H1 (cell line): ENCODE data around the gene NUDT1. TPM values are rescaled to one million over a fixed set of nuclear protein-coding genes. Genes with fewer than 3 reads are reported as not detected.

Experiments
- CTCF ChIA-PET: fragments of 300-600 bp; sonication (Branson Sonifier 250); formaldehyde crosslinking; loops from one replicate; lab custom pipeline; 2021; ENCODE audit not compliant: partially characterized antibody; lab: Charles Lee
- POLR2A ChIA-PET: fragments of 300-600 bp; sonication (Branson Sonifier 250); formaldehyde crosslinking; loops from one replicate; lab custom pipeline; 2021; ENCODE audit warnings: inconsistent platforms; ENCODE audit not compliant: partially characterized antibody; lab: Charles Lee
- DNase-seq, 2 experiments: peaks; one replicate each; pipeline versions ENCODE4 v3.0.0 to v3.0.0-alpha.2; 2010 to 2022; ENCODE audit warnings: low spot score in 2 of 2, low read depth in 1 of 2, mixed read lengths in 1 of 2
- FAIRE-seq: peaks from 2 replicates; lab custom pipeline; 2011; peaks lifted over from hg19 to GRCh38; lab: Jason Lieb, UNC
- H2AFZ ChIP-seq: 2 replicates; pipeline ENCODE4 v1.8.1; 2012; ENCODE audit warnings: low read length, inconsistent platforms
- H2AK5ac ChIP-seq: 2 replicates; pipeline ENCODE4 v1.6.1; 2013; ENCODE audit warnings: low read depth, low read length
- H2BK120ac ChIP-seq: replicated peaks from 2 replicates; pipeline ENCODE3; 2013; ENCODE audit warnings: low read depth, low read length, inconsistent platforms
- H2BK12ac ChIP-seq: 2 replicates; pipeline ENCODE4 v1.6.1; 2013; ENCODE audit warnings: low read depth, low read length
- H2BK15ac ChIP-seq: 2 replicates; pipeline ENCODE4 v1.6.1; 2013; ENCODE audit warnings: low read length
- H2BK20ac ChIP-seq: 2 replicates; pipeline ENCODE4 v1.6.1; 2013; ENCODE audit warnings: low read length
- H2BK5ac ChIP-seq: 2 replicates; pipeline ENCODE4 v1.6.1; 2013; ENCODE audit warnings: low read depth, low read length
- H3K14ac ChIP-seq: 2 replicates; pipeline ENCODE4 v1.6.1; 2013; ENCODE audit warnings: inconsistent platforms; ENCODE audit not compliant: insufficient read length
- H3K18ac ChIP-seq: 2 replicates; pipeline ENCODE4 v1.6.1; 2013; ENCODE audit warnings: low read length; ENCODE audit errors: extremely low read depth
- H3K23ac ChIP-seq: 2 replicates; pipeline ENCODE4 v1.6.1; 2013; ENCODE audit warnings: inconsistent platforms; ENCODE audit not compliant: insufficient read length
- H3K23me2 ChIP-seq: 2 replicates; pipeline ENCODE4 v1.6.1; 2013; ENCODE audit warnings: low read depth, low read length
- H3K27ac ChIP-seq: 2 replicates; pipeline ENCODE4 v1.6.1; 2011; ENCODE audit warnings: low read depth, low read length, inconsistent platforms
- H3K27me3 ChIP-seq, 4 experiments: replicated peaks in 1 of 4; 1 replicate in 1 of 4; 2 replicates in 3 of 4; pipeline versions ENCODE4 v1.6.1 to v1.8.1; 2011 to 2013; ENCODE audit warnings: low read length in 3 of 4, mild to moderate bottlenecking in 3 of 4, inconsistent platforms in 2 of 4, mixed read lengths in 2 of 4, moderate library complexity in 1 of 4; ENCODE audit not compliant: control insufficient read depth in 3 of 4, insufficient read depth in 3 of 4; ENCODE audit errors: extremely low read depth in 1 of 4
- H3K36me3 ChIP-seq, 4 experiments: 2 replicates each; pipeline versions ENCODE4 v1.6.1 to v1.8.1; 2011 to 2013; ENCODE audit warnings: mild to moderate bottlenecking in 4 of 4, low read length in 3 of 4, moderate library complexity in 2 of 4, control low read depth in 1 of 4, inconsistent platforms in 1 of 4; ENCODE audit not compliant: insufficient read depth in 4 of 4, control insufficient read depth in 2 of 4
- H3K4ac ChIP-seq: replicated peaks from 2 replicates; pipeline ENCODE3; 2013; ENCODE audit warnings: low read length, low read depth, mixed read lengths, inconsistent platforms; ENCODE audit not compliant: insufficient read length
- H3K4me1 ChIP-seq, 4 experiments: replicated peaks in 1 of 4; 1 replicate in 1 of 4; 2 replicates in 3 of 4; pipeline versions ENCODE4 v1.6.1 to v1.8.1; 2011 to 2013; ENCODE audit warnings: low read length in 3 of 4, inconsistent platforms in 2 of 4, mixed read lengths in 1 of 4; ENCODE audit not compliant: insufficient read depth in 4 of 4, control insufficient read depth in 3 of 4
- H3K4me2 ChIP-seq, 2 experiments: 2 replicates each; pipeline versions ENCODE4 v1.6.1 to v1.8.1; 2011 to 2013; ENCODE audit warnings: low read depth in 2 of 2, low read length in 2 of 2, control low read depth in 1 of 2, inconsistent platforms in 1 of 2, mild to moderate bottlenecking in 1 of 2; ENCODE audit not compliant: insufficient read depth in 1 of 2
- H3K4me3 ChIP-seq, 4 experiments: fragments of 200-600, 300-600 bp in 1 of 4; sonication (generic), shearing (Covaris generic), sonication (Bioruptor Twin) in 1 of 4; 2 replicates each; pipeline versions ENCODE4 v1.5.1 to v1.8.1; 2011 to 2016; ENCODE audit warnings: low read length in 4 of 4, low read depth in 3 of 4, control low read depth in 2 of 4, inconsistent platforms in 2 of 4, mild to moderate bottlenecking in 2 of 4, mixed read lengths in 1 of 4, moderate library complexity in 1 of 4; ENCODE audit not compliant: insufficient read depth in 2 of 4; ENCODE audit errors: extremely low read depth in 1 of 4
- H3K56ac ChIP-seq: replicated peaks from 2 replicates; pipeline ENCODE3; 2013; ENCODE audit warnings: low read depth, mild to moderate bottlenecking, mixed read lengths, low read length, inconsistent platforms; ENCODE audit not compliant: insufficient read length
- H3K79me1 ChIP-seq: 2 replicates; pipeline ENCODE4 v1.6.1; 2013; ENCODE audit warnings: low read depth, low read length, control low read depth
- H3K79me2 ChIP-seq, 2 experiments: 2 replicates each; pipeline versions ENCODE4 v1.6.1 to v1.8.1; 2012 to 2013; ENCODE audit warnings: low read length in 2 of 2, mild to moderate bottlenecking in 2 of 2, inconsistent platforms in 1 of 2; ENCODE audit not compliant: insufficient read depth in 2 of 2, control insufficient read depth in 1 of 2
- H3K9ac ChIP-seq, 4 experiments: replicated peaks in 1 of 4; 1 replicate in 1 of 4; 2 replicates in 3 of 4; pipeline versions ENCODE4 v1.6.1 to v1.8.1; 2011 to 2013; ENCODE audit warnings: low read depth in 3 of 4, low read length in 3 of 4, control low read depth in 2 of 4, mild to moderate bottlenecking in 2 of 4, moderate library complexity in 2 of 4, inconsistent platforms in 1 of 4; ENCODE audit errors: extremely low read depth in 1 of 4
- H3K9me3 ChIP-seq, 2 experiments: 2 replicates each; pipeline versions ENCODE4 v1.6.1 to v1.8.1; 2012 to 2013; ENCODE audit warnings: mild to moderate bottlenecking in 2 of 2, moderate library complexity in 2 of 2, control low read depth in 1 of 2, inconsistent platforms in 1 of 2, low read depth in 1 of 2, low read length in 1 of 2, mixed read lengths in 1 of 2; ENCODE audit not compliant: insufficient read depth in 2 of 2
- H4K20me1 ChIP-seq, 2 experiments: replicated peaks in 1 of 2; 2 replicates each; pipeline versions ENCODE3 to v1.8.1; 2011 to 2013; ENCODE audit warnings: inconsistent platforms in 2 of 2, low read length in 2 of 2, mild to moderate bottlenecking in 1 of 2; ENCODE audit not compliant: insufficient read depth in 2 of 2, control insufficient read depth in 1 of 2
- H4K5ac ChIP-seq: 2 replicates; pipeline ENCODE4 v1.6.1; 2013; ENCODE audit warnings: low read length, low read depth, mixed read lengths, inconsistent platforms; ENCODE audit not compliant: insufficient read length
- H4K8ac ChIP-seq: 2 replicates; pipeline ENCODE4 v1.8.0; 2013; ENCODE audit warnings: mild to moderate bottlenecking, moderate library complexity, low read length, inconsistent platforms; ENCODE audit not compliant: insufficient read depth; ENCODE audit errors: extremely low read depth
- H4K91ac ChIP-seq: replicated peaks from 2 replicates; pipeline ENCODE3; 2013; ENCODE audit warnings: low read length, mixed read lengths, inconsistent platforms; ENCODE audit not compliant: insufficient read length
- ASH2L ChIP-seq: fragments of 200-600, 300-600 bp; sonication (generic); IDR thresholded peaks from one replicate; pipeline ENCODE4 v1.7.1; 2017; ENCODE audit warnings: low read length
- CHD2 ChIP-seq: IDR thresholded peaks from 2 replicates; pipeline ENCODE4 v1.6.1; 2012; ENCODE audit warnings: low read length, improper control_type of control experiment
- CREB1 ChIP-seq: IDR thresholded peaks from 2 replicates; pipeline ENCODE4 v1.6.1; 2012; ENCODE audit warnings: inconsistent platforms
- EZH2 ChIP-seq: fragments of 200-600 bp; sonication (generic); IDR thresholded peaks from 2 replicates; pipeline ENCODE4 v1.7.1; 2012; ENCODE audit warnings: low read depth, mild to moderate bottlenecking, moderate library complexity, low read length, inconsistent platforms; ENCODE audit not compliant: severe bottlenecking
- GTF2F1 ChIP-seq: IDR thresholded peaks from 2 replicates; pipeline ENCODE4 v1.6.1; 2012; ENCODE audit warnings: low read depth, low read length, improper control_type of control experiment, borderline replicate concordance
- POU5F1 ChIP-seq: IDR thresholded peaks from 2 replicates; pipeline ENCODE4 v1.6.1; 2011; ENCODE audit warnings: low read depth, mild to moderate bottlenecking, low read length, moderate library complexity
- RNF2 ChIP-seq: fragments of 200-900, 300-1000 bp; sonication (generic); IDR thresholded peaks from 2 replicates; pipeline ENCODE4 v1.7.1; 2016; ENCODE audit warnings: borderline replicate concordance, low read depth, mild to moderate bottlenecking, antibody characterized with exemption, low read length; ENCODE audit not compliant: poor library complexity, severe bottlenecking; ENCODE audit errors: missing control alignments
- SP1 ChIP-seq: IDR thresholded peaks from 2 replicates; pipeline ENCODE4 v1.6.1; 2011; ENCODE audit warnings: low read depth, low read length
- WGBS, 2 experiments: shearing (Covaris generic) in 1 of 2; methylation state at CpG; one replicate each; pipeline versions ENCODE4 v1.1.6 to v1.1.7; 2013 to 2015; ENCODE audit warnings: low lambda C conversion rate in 2 of 2, mixed read lengths in 2 of 2, inconsistent platforms in 1 of 2, low coverage in 1 of 2, missing lambda C conversion rate in 1 of 2; ENCODE audit not compliant: insufficient replicate concordance in 2 of 2, insufficient coverage in 1 of 2, insufficient read length in 1 of 2; ENCODE audit errors: extremely low coverage in 1 of 2, missing lambda C conversion rate in 1 of 2; 5-methylcytosine and 5-hydroxymethylcytosine counted together
- polyA plus RNA-seq, 7 experiments: library from polyadenylated mRNA; depleted of rRNA in 3 of 7; stranded (reverse) in 5 of 7; unstranded in 2 of 7; fragments of >200 nt in 5 of 7; fragments of 200-250 nt in 2 of 7; gene quantifications; 1 replicate in 5 of 7; 2 replicates in 1 of 7; 4 replicates in 1 of 7; pipeline versions ENCODE4 v1.2.1 to v1.2.3, GENCODE V29; 2011 to 2013; ENCODE audit warnings: missing spikeins in 2 of 7, mixed read lengths in 2 of 7
- total RNA-seq: library from RNA; stranded (reverse); fragmentation: NEBNext Ultra II Directional; extraction: Animal tissue kit (Norgen Biotek cat#: 25700); gene quantifications from 2 replicates; pipeline ENCODE4 v1.2.1, GENCODE V29; 2021
- TF ChIP-seq, protein P1 (sequence below): IDR thresholded peaks from 2 replicates; pipeline ENCODE4 v1.6.1; 2012; ENCODE audit warnings: inconsistent platforms
- TF ChIP-seq, protein P2 (sequence below): IDR thresholded peaks from 2 replicates; pipeline ENCODE4 v1.6.1; 2012; ENCODE audit warnings: inconsistent platforms

NUDT1 gene
- total and polyA plus RNA-seq, 2 of the 8 experiments (the other 6 are each of a cell fraction or from before 2014, with no cell fraction given): 76.1 to 89.5 TPM

DNA sequence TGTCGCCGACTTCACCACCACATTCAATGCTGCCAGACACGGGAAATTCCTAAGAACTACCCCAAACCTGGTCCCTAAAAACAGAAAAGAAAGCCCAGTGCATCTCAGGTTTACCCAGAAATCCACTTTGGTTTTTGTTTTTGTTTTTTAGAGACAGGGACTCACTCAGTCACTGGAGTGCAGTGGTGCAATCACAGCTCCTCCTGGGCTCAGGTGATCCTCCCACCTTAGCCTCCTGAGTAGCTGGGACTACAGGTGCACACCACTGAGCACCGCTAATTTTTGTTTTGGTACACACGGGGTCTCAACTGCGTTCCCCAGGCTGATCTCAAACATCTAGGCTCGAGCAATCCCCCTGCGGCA is 32.1 kb upstream of the NUDT1 start:
- Histone ChIP-seq H2BK20ac (no peak overlapping the region), H2BK120ac (no peak overlapping the region), H3K18ac (no peak overlapping the region), H2AFZ (no peak overlapping the region), H3K4me2 (no peak overlapping the region), H3K79me1 (no peaks in the 10 kb centered on the region), H3K27ac (no peak overlapping the region), H3K9me3 (no peaks in the 10 kb centered on the region), H3K4me1 (no peaks in the 10 kb centered on the region), H3K9ac (no peak overlapping the region), H2BK12ac (no peak overlapping the region), H3K36me3 (peaks cover 8 to 46% (median 27%) of the 10 kb centered on the region in 4 experiments; a peak in 6 of 8 replicates), H4K20me1 (peaks cover 3 to 26% of the 10 kb centered on the region in 2 experiments), H3K27me3 (no peaks in the 10 kb centered on the region), H3K79me2 (no peaks in the 10 kb centered on the region), H2BK15ac (no peak overlapping the region), H2BK5ac (no peak overlapping the region), H3K4me3 (no peak overlapping the region), H2AK5ac (no peak overlapping the region), H3K4ac (no peak overlapping the region), H4K91ac (no peak overlapping the region), H3K14ac (no peak overlapping the region), H3K56ac (no peak overlapping the region), H4K5ac (no peak overlapping the region), H3K23me2 (no peaks in the 10 kb centered on the region), H4K8ac (no peak overlapping the region; the same call in 1 of the 2 replicates), H3K23ac (no peak overlapping the region)
- CTCF ChIA-PET: interaction anchor here (0.7 to 1.8 kb wide), 27 partner anchors 13 to 790 kb away, joined by 3 to 9 read pairs (median 3); partner anchors contain the start of genes MRM2 and NUDT1
- WGBS, 2 experiments: 89% methylated on average over 8 of the region's 8 CpGs; no CpG with 5 or more reads in 1 of the 2 experiments
- TF ChIP-seq ASH2L (no peak), CHD2 (no peak), EZH2 (no peak), GTF2F1 (no peak), POU5F1 (no peak), RNF2 (no peak), SP1 (no peak), CREB1 (no peak)
- TF ChIP-seq, protein P1, sequence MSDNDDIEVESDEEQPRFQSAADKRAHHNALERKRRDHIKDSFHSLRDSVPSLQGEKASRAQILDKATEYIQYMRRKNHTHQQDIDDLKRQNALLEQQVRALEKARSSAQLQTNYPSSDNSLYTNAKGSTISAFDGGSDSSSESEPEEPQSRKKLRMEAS: no peak
- TF ChIP-seq, protein P2, sequence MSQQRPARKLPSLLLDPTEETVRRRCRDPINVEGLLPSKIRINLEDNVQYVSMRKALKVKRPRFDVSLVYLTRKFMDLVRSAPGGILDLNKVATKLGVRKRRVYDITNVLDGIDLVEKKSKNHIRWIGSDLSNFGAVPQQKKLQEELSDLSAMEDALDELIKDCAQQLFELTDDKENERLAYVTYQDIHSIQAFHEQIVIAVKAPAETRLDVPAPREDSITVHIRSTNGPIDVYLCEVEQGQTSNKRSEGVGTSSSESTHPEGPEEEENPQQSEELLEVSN: no peak
- FAIRE-seq (no peak), DNase-seq (no peak)
- POLR2A ChIA-PET: interaction anchor here (0.6 to 1.0 kb wide), 2 partner anchors 23 to 109 kb away, joined by 3 to 4 read pairs; partner anchors contain the start of gene MAD1L1
